HG03159 (cell line): ENCODE measurements around the gene ACTN4.
"Not testable (repeated sequence)": the region's sequence is repeated elsewhere in the genome, so short reads cannot be mapped to it uniquely, and the experiment has no call there.

ENCODE experiments used
- ATAC-seq: cut with Tn5 transposase; IDR thresholded peaks from one replicate; pipeline ENCODE4 v1.9.1; 2021; ENCODE audit warnings: mild to moderate bottlenecking, moderate library complexity; ENCODE audit not compliant: unreplicated experiment

The ACTN4 gene

GRCh38 chr19:38761884-38762389, 114.5 kb downstream of the ACTN4 start:
- ATAC-seq = not testable (repeated sequence)

GRCh38 chr19:38763795-38764220, 116.4 kb downstream of the ACTN4 start:
- ATAC-seq = no peak

DNA sequence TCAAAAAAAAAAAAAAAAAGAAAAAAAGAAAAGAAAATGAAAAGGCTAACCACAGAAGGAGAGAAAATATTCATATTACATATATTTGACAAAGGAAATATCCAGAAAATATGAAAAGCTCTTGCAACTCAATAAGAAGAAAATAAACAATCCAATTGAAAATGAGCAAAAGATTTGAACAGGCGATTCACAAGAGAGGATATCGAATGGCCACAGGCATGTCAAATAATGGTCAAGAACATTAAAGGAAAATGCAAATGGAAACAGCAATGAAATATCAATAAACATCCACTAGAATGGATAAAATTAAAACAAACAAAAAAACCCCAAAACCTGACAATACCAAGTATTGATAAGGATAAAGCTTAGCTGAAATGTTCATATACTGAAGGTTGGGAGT, 117.8 kb downstream of the ACTN4 start:
- no peak for ATAC-seq

GRCh38 chr19:38766276-38767047, 119.0 kb downstream of the ACTN4 start:
- no peak for ATAC-seq

DNA sequence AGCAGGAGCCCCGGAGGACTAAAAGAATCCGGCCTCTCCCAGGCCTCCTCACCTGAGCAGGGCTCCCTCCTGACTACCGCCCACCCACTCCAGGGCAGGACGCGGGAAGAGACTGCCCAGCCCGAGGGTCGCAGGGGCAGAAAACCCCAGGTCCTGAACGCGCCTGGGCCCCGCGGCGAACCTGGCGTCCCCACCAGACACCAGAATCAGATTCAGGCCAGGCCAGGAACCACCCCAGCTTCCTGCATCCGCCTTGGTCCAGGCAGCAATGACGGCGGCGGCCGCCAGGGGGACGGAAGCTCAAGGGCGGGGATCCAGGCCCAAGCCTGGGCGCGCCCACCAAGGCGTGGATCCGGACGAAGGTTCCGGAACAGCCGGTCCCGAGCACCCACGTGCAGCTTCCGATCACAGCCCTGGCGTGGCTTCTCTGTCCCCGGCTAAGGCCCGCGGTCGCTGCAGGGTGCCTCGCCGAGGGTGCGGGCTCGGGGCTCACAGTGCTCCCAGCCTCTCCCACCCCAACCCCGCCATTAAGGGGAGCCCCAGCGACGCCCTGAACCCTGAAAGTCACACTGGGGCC, 122.3 kb downstream of the ACTN4 start:
- ATAC-seq = peak; percentile 79

GRCh38 chr19:38770228-38770948, 122.9 kb downstream of the ACTN4 start:
- not testable (repeated sequence) for ATAC-seq

GRCh38 chr19:38770949-38771275, 123.5 kb downstream of the ACTN4 start:
- not testable (repeated sequence) for ATAC-seq

- not testable (repeated sequence) for ATAC-seq
These were observed 124.1 kb downstream of the ACTN4 start for GRCh38 chr19:38771569-38771968.

- ATAC-seq = no peak
These were observed 126.2 kb downstream of the ACTN4 start, which contains the start of gene LGALS7 for GRCh38 chr19:38773469-38774177. LGALS7 (minus strand) TSS chr19:38773517; CDS start chr19:38773492, 25 bp downstream.

DNA sequence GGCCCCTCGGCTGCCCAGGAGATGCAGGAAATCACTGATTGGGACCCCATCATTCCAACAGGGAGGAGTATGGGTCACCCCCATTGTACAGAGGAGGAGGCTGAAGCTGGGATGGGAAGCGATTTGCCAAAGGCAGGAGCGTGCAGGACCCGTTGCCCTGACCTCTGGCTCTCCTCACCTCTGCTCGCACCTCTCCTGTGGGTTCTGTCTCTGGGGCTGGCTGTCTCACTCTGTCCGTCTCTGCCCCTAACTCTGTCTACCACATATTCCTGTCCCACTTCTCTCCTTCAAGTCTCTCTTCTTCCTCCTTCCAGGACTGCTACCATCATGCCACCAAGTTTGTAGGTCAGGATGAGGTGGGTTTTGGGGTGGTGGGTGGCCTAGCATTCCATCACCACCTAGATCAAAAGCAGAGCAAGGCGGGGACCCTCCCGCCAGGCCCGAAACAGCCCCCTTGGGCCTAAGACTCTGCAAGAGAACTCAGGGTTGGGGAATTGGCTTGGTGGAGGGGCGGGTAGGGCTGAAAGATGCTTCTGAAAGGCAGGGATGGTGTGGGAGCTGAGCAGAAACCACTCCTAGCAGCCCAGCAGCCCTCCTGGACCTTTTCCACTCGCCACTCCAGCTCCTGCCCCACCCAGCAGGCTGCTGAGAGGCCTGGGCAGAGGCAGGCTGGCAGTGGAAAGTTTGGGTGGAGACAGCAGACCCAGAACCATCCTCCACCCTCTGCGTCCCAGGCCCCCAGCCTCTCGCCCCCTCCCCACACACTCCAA, 126.9 kb downstream of the ACTN4 start:
- no peak for ATAC-seq

GRCh38 chr19:38778733-38779132, 131.3 kb downstream of the ACTN4 start:
- ATAC-seq = no peak

DNA sequence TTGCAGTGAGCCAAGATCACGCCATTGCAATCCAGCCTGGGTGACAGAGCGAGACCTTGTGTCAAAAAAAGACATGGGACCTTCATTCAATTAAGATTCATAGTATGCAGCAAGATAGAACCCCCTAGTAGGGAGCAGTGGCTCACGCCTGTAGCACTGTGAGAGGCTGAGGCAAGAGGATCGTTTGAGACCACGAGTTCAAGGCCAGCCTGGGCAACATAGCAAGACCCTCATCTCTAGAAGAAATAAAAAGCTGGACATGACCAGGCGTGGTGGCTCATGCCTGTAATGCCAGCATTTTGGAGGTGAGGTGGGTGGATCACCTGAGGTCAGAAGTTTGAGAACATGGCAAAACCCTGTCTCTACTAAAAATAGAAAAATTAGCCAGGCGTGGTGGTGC, 133.0 kb downstream of the ACTN4 start:
- ATAC-seq = no peak

DNA sequence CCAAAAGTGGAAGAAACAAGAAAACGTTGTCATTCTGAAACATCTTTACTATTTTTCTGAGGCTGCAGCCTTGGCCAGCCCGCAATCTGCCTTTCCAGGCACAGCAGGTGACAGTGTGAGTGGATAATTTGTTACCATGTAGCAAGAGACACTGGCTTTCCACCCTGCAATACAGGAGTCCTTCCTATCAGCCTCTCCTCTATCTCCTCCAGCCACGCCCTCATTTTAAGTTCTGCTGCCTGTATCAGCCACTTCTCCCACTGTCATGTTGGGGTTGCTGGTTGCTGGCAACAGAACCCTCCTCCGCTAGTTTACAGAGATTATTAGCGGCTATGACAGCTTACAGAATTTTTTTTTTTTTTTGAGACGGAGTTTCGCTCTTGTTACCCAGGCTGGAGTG, 133.6 kb downstream of the ACTN4 start:
- ATAC-seq = no peak
